ENCODE measurements around the gene SAMD10. TPM values are rescaled to one million over a fixed set of nuclear protein-coding genes. Genes with fewer than 3 reads are reported as not detected.

SAMD10 gene
- total RNA-seq, 2 experiments from 2014 or later, result 16.2 to 18.8 TPM

DNA sequence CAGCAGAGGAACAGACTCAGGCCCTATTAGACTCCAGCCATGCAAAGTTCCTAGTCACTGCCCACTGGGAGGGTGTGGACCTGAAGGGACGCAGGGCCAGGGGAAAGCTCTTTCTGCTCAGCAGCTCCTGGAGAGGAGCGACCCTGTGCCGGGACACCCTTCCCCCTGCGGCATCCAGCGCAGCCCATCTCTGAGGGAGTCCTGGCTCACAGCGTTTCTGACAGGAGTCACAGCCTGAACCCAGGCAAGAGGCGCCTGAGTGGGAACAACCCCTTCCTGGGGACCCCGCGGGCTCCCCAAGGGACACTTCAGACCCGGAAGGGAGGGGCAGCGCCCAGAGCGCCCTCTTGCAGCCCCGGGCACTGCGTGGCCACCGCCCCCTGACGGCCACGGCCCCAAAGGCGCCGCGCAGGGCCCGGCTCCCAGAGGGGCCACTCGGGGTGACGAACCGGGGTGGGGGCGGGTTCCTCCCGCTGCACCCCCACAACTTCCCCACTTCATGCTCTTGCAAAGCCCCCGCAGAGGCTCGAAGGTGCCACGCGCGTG lies 24.1 kb downstream of the SAMD10 start:
- Mint-ChIP-seq H3K27me3 (no peaks in the 10 kb centered on the region), H3K9me3 (no peaks in the 10 kb centered on the region), H3K4me3 (peak overlapping the region; percentile 83), H3K36me3 (peaks cover 3% of the 10 kb centered on the region), H3K4me1 (peaks cover 24% of the 10 kb centered on the region), H3K27ac (peak overlapping the region; percentile 60)
- DNase-seq (peak; percentile 71), ATAC-seq (ENCODE audit: low read depth) (peak; percentile 25)
- POLR2A ChIA-PET, result interaction anchor here (1.2 to 2.4 kb wide), 2 partner anchors 13 to 18 kb away, joined by 6 to 11 read pairs; no protein-coding TSS in a partner anchor

DNA sequence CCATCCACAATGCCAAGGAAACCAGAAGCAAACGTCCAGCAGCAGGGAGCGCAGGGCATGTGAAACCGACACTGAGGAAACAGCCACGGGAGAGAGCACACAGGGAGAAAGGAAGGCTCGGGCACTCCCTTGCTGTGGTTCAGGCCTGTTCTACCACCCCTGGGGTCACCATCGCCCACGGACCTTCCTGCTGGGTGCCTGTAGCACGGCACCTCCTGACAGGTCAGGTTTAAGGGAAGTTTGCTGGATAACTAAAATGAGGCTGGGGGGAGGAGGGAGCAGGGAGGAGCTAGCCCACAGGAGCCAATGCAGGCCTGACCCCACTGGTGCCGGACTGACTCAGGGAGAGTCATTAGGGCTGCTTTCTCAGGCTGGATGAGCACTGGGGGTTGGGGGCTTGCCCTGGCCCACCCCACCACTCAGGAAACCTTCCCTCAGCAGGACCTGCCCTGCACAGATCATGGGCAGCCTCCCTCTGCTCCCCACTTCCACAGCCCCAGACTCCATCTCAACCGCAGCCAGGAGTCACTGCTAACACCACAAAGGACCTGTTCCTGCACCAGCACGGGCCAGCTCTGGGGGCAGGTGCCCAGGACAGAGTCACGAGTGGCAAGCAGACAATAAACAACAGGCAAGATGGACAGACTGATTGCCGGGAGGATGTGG lies 25.5 kb downstream of the SAMD10 start:
- DNase-seq (no peak), ATAC-seq (ENCODE audit: low read depth) (no peak)
- H3K27me3 Mint-ChIP-seq, result no peaks in the 10 kb centered on the region
- POLR2A ChIA-PET, result no interaction called here
- H3K4me3 Mint-ChIP-seq, result peak overlapping the region; percentile 83
- peaks cover 3% of the 10 kb centered on the region for H3K36me3 Mint-ChIP-seq
- H3K9me3 Mint-ChIP-seq, result no peaks in the 10 kb centered on the region
- peaks cover 27% of the 10 kb centered on the region for H3K4me1 Mint-ChIP-seq
- no peak overlapping the region for H3K27ac Mint-ChIP-seq

DNA sequence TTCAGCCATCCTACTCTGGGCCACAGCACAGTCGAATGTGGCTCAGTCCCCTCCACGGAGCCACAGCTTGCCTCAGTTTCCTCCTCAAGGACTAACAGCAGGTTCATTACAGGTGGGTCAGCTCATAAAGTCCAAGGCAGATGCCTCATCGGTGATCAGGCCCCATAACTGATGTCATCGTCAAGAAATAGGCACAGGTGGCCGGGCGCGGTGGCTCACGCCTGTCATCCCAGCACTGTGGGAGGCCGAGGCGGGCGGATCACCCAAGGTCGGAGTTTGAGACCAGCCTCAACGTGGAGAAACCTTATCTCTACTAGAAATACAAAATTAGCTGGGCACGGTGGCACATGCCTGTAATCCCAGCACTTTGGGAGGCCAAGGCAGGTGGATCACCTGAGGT lies 26.7 kb downstream of the SAMD10 start:
- Mint-ChIP-seq H3K9me3 (no peaks in the 10 kb centered on the region), H3K36me3 (peaks cover 6% of the 10 kb centered on the region), H3K27me3 (no peaks in the 10 kb centered on the region), H3K4me3 (peak overlapping the region; percentile 19), H3K4me1 (peaks cover 35% of the 10 kb centered on the region), H3K27ac (no peak overlapping the region)
- no peak for DNase-seq
- POLR2A ChIA-PET, result no interaction called here
- no peak for ATAC-seq (ENCODE audit: low read depth)

DNA sequence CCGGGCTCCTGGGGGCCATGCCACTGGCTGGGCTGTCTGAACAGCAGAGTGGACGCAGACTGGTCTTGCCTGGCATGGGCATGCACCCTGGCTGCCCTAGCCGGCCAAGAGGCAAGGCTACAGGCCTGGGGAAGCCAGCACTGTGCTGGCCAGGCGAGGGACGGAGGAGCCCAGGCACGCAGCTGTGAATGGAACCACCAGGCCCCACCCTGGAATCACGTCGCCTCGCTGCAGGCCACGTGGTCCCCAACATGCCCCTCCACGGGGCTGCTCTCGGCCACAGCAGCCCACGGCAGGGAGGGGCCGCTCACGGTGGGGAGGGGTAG lies 27.3 kb downstream of the SAMD10 start:
- POLR2A ChIA-PET, result no interaction called here
- Mint-ChIP-seq H3K4me1 (peaks cover 34% of the 10 kb centered on the region), H3K27ac (no peak overlapping the region), H3K4me3 (no peak overlapping the region), H3K27me3 (no peaks in the 10 kb centered on the region), H3K9me3 (no peaks in the 10 kb centered on the region), H3K36me3 (peaks cover 6% of the 10 kb centered on the region)
- no peak for DNase-seq
- no peak for ATAC-seq (ENCODE audit: low read depth)

DNA sequence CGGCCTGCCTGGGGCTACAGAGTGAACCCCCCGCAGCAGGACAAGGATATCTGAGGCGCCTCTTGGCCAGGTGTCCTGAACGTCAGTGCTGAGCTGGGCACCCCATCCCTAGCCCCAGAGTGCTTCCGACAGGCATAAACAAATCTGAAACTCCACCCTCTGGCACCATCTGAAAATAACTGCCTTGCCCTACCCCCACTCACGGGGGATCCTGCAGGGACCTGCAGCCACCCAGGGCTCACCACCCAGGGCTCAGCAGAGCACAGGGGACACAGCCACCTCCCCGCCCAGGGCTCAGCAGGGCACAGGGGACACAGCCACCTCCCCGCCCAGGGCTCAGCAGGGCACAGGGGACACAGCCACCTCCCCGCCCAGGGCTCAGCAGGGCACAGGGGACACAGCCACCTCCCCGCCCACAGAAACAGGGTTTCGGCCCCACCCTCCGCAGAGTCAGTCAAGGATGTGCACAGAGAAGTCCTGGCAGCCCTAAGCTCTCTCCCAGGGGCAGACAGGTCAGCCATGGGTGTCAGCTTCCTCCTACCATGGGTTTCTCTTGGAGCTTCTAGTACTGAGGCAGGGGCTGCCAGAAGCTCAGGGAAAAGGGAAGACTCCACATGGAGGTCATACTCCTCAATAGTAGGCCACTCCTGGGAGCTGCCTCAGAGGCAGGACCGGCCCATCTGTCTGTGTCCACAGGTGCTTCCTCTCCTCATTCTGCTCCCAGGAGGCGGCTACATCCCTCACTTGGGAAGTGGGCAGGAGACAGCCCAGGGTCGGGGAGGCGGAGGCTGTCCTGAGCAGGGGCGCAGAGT lies 27.8 kb downstream of the SAMD10 start:
- H3K4me3 Mint-ChIP-seq, result no peak overlapping the region
- ATAC-seq (ENCODE audit: low read depth), result no peak
- DNase-seq, result no peak
- peaks cover 6% of the 10 kb centered on the region for H3K36me3 Mint-ChIP-seq
- no peaks in the 10 kb centered on the region for H3K9me3 Mint-ChIP-seq
- H3K27ac Mint-ChIP-seq, result no peak overlapping the region
- H3K27me3 Mint-ChIP-seq, result no peaks in the 10 kb centered on the region
- POLR2A ChIA-PET, result no interaction called here
- H3K4me1 Mint-ChIP-seq, result peaks cover 34% of the 10 kb centered on the region

DNA sequence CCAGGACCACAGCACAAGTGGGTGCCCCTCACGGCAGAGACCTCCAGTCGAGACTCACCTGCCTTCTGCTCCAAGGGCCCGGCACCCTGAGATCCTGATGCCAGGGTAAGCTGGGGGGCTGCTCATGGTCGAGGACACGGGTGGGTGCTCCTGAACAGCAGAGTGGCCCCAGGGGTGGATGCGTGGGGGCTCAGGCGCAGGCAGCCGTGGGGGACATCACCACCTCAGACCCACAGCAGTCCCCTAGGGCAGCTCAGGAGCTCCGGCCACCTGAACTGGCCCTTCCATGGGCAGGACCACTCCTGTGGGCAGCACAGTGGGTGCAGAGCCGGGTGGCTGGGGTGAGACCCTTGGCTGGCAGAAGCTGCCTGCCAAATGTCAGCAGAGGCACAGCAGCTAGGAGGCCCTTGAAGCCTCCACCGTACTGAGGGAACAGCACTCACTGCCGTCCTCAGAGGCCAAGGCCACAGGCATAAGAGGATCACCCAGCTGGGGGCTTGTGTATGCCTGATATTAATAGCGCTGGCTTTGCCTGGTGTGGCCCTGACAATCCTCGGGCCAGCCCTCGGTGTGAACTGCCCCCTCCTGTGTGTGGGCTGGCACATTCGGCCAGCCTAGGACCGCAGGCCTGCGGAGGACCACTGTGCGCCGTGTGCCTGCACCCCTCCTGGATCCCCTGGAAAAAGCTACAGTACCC lies 28.6 kb downstream of the SAMD10 start:
- DNase-seq (no peak), ATAC-seq (ENCODE audit: low read depth) (no peak)
- peaks cover 6% of the 10 kb centered on the region for H3K36me3 Mint-ChIP-seq
- H3K27me3 Mint-ChIP-seq, result no peaks in the 10 kb centered on the region
- POLR2A ChIA-PET, result no interaction called here
- no peak overlapping the region for H3K27ac Mint-ChIP-seq
- H3K4me1 Mint-ChIP-seq, result peaks cover 32% of the 10 kb centered on the region
- no peaks in the 10 kb centered on the region for H3K9me3 Mint-ChIP-seq
- H3K4me3 Mint-ChIP-seq, result no peak overlapping the region

DNA sequence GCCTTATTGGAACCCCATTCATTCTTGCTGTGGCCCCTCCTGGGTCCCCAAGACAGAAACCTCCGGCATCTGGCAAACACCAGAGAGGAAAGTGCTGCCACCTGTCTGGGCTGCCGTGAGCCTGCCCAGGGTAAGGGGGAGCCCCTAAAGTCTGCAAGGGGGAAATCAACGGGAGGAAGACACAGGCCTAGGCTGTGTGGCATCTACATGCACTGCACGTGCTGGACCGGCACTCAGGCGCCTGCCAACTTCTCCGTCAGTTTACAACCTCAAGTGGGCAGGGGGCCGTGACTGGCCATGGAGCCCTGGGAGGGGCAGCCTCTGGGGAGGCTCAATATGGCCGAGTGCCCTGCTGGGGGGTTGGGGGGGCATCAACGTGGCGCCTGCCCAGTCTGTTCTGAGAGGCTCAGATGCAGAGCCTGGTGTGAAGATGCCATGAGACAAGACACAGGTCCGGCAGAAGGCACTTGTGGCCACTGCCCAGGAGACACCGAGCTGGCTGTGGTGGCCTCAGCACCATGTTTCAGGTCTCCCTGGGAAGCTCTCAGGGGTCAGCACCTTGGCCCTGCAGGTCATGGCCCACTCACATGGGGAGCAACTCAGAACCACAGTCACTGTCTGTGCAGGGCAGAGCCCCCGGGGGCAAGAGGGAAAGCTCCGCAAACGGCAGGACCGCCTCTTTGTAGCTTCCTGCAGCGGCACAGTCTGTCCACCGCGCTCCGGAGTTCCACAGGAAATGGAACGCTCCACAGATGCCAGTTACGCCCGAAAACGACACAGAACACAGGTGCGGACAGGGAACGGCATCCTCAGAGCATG lies 31.6 kb downstream of the SAMD10 start:
- Mint-ChIP-seq H3K9me3 (no peaks in the 10 kb centered on the region), H3K36me3 (peaks cover 2% of the 10 kb centered on the region), H3K4me3 (peak overlapping the region; percentile 85), H3K27ac (peak overlapping the region; percentile 89), H3K4me1 (peaks cover 19% of the 10 kb centered on the region), H3K27me3 (no peaks in the 10 kb centered on the region)
- DNase-seq (no peak), ATAC-seq (ENCODE audit: low read depth) (peak; percentile 27)
- POLR2A ChIA-PET, result interaction anchor here (0.7 kb wide), 1 partner anchor 919 kb away, joined by 3 read pairs; no protein-coding TSS in a partner anchor

DNA sequence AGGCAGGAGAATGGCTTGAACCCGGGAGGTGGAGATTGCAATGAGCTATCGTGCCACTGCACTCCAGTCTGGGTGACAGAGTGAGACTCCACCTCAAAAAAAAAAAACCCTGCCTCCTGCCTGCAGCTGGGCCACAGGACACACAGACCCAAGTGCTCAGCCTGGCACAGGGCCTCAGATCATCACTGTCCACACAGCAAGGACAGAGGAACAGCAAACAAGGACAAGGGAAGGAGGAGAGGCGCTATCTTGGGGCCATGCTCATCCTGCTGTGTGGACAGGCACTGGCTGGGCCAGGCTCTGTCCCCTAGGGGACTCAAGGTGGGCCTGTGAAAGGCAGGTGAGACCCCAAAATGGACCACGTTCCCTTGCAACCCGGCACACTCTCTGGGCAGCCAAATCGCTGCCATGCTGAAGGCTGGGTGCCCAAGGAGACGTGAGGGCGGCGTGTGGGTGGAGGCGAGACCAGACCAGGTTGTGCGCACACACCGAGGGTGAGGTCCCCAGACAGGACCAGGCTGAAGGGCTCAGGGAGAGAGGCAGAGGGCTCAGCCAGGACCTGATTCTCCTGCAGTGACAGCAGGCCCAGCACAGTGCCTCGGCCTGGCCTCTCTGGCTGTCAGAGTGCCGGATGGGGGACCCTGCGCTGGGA lies 32.3 kb downstream of the SAMD10 start:
- Mint-ChIP-seq H3K4me1 (peaks cover 22% of the 10 kb centered on the region), H3K36me3 (peaks cover 2% of the 10 kb centered on the region), H3K9me3 (no peaks in the 10 kb centered on the region), H3K27me3 (no peaks in the 10 kb centered on the region), H3K4me3 (peak overlapping the region; percentile 53), H3K27ac (peak overlapping the region; percentile 36)
- DNase-seq (no peak), ATAC-seq (ENCODE audit: low read depth) (no peak)
- POLR2A ChIA-PET, result interaction anchor here (0.7 kb wide), 1 partner anchor 919 kb away, joined by 3 read pairs; no protein-coding TSS in a partner anchor

DNA sequence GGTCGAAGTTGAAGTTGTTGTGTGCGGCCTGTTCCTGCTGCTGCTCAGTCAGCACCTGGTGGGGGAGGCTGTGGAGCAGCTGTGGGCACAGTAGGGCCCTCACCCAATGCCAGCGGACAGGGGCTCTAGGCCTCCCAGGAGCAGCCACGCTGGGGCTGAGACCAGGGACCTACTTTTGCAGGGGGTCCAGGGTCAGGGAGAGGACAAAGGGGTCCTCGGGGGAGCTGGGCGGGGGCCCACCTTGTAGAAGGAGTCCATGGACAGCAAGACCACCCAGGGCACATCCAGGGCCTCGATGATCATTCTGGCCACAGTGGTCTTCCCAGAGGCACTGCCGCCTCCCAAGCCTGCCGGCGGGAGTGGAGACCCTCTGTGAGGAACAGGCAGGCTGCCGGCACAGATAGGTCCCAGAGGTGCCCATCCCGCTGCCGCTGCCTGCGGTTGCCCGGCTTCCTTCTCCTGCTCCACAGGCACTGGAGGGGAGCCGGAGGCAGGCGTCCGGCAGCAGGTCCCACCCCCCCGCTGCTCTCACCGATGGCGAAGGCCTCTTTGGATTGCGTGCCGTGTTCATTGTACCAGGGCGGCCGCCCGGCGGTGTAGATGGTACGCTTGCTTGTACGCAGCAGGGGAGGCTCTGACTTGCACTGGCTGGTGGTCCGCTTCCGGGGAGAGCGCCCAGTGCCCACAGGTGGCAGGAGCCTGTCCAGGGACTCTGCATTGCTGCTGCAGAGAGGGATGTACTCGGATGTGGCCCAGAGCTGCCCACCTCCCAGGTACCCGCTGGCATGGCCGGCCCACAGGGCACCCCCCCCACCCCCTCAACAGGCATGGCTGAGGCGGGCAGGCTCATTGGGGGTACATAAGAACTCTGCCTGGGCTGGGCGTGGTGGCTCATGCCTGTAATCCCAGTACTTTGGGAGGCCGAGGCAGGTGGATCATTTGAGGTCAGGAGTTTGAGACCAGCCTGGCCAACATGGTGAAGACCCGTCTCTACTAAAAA lies 33.2 kb downstream of the SAMD10 start:
- no peak overlapping the region for H3K4me3 Mint-ChIP-seq
- H3K9me3 Mint-ChIP-seq, result no peaks in the 10 kb centered on the region
- DNase-seq, result no peak
- no peak for ATAC-seq (ENCODE audit: low read depth)
- H3K36me3 Mint-ChIP-seq, result peaks cover 2% of the 10 kb centered on the region
- peaks cover 26% of the 10 kb centered on the region for H3K4me1 Mint-ChIP-seq
- H3K27me3 Mint-ChIP-seq, result no peaks in the 10 kb centered on the region
- peak overlapping the region; percentile 30 for H3K27ac Mint-ChIP-seq
- POLR2A ChIA-PET, result no interaction called here

DNA sequence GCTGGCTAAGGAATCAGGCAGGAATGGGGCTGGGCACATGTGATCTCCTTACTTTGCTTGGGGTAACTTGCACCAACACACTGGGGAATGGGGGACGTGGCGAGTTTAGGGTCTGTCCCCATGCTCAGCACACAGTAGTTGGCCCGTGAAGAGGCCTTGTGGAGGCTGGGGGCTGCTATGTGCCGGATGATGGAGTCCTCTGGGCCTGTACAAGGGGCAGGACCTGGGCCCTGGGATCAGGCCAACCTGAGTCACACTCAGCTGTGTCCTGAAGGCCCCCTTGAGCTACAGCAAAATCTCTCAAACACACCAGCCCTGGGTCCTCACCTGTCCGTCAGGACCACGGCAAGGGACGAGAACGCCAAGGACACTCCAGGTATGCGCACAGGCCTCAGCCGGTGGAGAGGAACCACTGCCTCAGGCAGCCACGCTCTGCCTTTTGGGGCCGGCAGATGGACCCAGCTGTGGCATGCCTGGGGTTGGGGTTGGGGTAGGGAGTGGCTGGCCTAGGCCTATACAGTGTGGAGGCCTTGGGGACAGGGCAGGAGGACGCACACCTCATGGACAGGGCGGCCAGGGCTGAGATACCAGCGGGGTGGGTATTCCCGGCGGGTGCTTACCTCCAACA lies 34.3 kb downstream of the SAMD10 start:
- ATAC-seq (ENCODE audit: low read depth), result no peak
- Mint-ChIP-seq H3K4me3 (no peak overlapping the region), H3K9me3 (no peaks in the 10 kb centered on the region), H3K4me1 (peaks cover 28% of the 10 kb centered on the region), H3K27me3 (no peaks in the 10 kb centered on the region), H3K27ac (no peak overlapping the region), H3K36me3 (peaks cover 2% of the 10 kb centered on the region)
- POLR2A ChIA-PET, result no interaction called here
- no peak for DNase-seq

DNA sequence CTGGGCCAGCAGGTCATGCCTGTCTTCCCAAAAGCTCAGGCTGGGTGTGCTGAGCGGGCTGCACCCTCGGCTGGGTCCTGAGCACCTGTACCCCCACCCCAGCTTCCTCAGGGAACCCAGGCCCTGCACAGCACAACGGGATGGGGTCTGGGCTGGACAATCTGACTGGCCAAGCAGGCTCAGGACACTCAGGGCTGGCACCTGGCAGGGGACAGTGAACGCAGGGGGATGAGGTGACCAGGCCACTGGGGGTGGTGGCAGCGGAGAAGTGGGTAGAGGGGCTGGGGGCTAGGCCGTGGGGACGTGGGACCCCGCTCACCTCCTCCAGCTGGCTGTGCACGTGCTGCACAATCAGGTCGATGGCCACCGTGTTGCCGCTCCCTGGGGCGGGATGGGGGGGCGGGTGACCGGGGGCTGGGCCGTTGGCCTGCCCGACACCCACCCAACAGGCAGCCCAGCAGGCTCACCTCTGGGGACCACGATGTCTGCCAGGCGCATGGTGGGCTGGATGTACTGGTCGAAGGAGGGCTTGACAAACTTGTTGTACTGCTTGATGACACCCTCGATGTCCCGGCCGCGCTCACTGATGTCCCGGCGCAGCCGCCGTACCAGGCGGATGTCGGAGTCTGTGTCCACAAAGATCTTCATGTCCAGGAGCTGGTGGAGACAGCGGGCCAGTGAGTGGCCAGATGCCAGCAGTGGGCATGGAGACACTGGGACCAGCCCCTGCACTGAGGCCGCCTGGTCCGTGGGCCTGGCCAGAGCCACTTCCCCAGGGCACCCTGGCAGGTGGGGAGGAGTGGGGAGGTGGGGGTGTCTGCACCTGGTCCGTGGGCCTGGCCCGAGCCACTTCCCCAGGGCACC lies 35.1 kb downstream of the SAMD10 start:
- Mint-ChIP-seq H3K4me3 (no peak overlapping the region), H3K9me3 (no peaks in the 10 kb centered on the region), H3K36me3 (peaks cover 2% of the 10 kb centered on the region), H3K4me1 (peaks cover 28% of the 10 kb centered on the region), H3K27me3 (no peaks in the 10 kb centered on the region), H3K27ac (no peak overlapping the region)
- POLR2A ChIA-PET, result no interaction called here
- DNase-seq (no peak), ATAC-seq (ENCODE audit: low read depth) (no peak)
